Head of caudate nucleus (tissue), 42 donors: Measurements from ENCODE around the gene FREM2.

Experiments
- DNase-seq, 42 donors: peaks; one replicate each; pipeline versions ENCODE4 v3.0.0 to v3.0.0-alpha.2; 2020 to 2021; ENCODE audit warnings: mixed read lengths in 7 of 42
- intact Hi-C: fragments of 100-400 bp; cut with DNase I; formaldehyde crosslinking; loops from one replicate; pipeline ENCODE4 v1.15.0; 2022

FREM2 gene, protein sequence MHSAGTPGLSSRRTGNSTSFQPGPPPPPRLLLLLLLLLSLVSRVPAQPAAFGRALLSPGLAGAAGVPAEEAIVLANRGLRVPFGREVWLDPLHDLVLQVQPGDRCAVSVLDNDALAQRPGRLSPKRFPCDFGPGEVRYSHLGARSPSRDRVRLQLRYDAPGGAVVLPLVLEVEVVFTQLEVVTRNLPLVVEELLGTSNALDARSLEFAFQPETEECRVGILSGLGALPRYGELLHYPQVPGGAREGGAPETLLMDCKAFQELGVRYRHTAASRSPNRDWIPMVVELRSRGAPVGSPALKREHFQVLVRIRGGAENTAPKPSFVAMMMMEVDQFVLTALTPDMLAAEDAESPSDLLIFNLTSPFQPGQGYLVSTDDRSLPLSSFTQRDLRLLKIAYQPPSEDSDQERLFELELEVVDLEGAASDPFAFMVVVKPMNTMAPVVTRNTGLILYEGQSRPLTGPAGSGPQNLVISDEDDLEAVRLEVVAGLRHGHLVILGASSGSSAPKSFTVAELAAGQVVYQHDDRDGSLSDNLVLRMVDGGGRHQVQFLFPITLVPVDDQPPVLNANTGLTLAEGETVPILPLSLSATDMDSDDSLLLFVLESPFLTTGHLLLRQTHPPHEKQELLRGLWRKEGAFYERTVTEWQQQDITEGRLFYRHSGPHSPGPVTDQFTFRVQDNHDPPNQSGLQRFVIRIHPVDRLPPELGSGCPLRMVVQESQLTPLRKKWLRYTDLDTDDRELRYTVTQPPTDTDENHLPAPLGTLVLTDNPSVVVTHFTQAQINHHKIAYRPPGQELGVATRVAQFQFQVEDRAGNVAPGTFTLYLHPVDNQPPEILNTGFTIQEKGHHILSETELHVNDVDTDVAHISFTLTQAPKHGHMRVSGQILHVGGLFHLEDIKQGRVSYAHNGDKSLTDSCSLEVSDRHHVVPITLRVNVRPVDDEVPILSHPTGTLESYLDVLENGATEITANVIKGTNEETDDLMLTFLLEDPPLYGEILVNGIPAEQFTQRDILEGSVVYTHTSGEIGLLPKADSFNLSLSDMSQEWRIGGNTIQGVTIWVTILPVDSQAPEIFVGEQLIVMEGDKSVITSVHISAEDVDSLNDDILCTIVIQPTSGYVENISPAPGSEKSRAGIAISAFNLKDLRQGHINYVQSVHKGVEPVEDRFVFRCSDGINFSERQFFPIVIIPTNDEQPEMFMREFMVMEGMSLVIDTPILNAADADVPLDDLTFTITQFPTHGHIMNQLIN (N-terminal part only)

DNA sequence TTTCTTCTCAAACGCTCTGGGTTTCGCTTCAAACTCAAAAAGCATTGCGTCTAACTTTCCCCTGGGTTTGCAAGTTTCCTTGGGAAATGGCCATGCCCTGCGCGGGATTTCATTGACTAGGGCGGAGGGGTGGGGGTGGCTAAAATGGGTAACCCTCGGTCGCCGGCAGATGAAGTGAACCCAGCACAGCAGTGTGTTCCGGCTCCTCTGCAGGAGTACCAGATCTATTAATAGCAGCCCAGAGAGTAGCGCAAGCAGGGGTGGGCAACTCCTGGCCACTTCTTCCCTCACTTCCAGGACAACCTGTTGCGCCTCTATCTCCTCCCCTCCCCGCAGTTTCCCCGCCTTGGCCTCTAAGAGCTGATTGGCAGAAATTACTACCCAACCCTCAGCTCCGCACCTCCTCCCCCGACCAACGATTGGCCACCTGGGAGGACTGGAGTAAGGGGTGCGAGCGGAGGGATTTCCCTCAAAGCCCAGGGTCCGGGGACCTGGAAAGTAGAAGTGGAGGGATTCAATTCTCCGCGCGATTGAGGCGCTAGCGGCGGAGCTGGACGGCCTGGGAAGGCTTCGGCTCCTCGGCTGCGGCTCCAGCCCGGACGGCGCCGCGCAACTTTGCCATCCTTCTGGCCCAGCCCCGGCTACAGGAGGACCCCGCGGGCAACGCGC lies at the start of gene FREM2:
Gene FREM2 (plus strand): TSS at position 501 of the 669 bp plus-strand sequence. CDS start 268 bp downstream, outside the sequence.
- intact Hi-C loops, result loop anchor here (5.0 to 10.0 kb wide), 2 partner anchors 76 to 178 kb away; no protein-coding TSS in a partner anchor
- DNase-seq, result peak in 40 of 42 donors; percentile 10 to 78 (median 38)

DNA sequence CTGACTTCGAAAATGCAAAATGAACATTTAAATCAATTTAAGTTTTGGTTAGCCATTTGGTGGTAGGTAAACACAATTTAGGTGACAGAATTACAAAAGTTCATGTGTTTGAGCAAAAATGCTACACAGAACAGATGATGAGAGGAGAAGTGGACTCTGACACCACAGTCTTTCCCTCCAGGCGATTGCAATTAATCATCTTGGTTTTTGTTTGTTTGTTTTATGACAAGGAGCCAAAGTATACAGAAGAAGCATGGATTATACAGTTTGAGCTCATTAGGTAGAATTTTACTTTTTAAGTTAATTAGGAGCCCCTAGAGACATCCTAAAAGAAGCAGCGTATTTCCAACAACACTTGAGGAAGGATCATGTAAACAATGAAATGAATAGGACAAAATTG lies 49.3 kb upstream of the FREM2 start:
- intact Hi-C loops, result no loop called here
- DNase-seq, result no peak

DNA sequence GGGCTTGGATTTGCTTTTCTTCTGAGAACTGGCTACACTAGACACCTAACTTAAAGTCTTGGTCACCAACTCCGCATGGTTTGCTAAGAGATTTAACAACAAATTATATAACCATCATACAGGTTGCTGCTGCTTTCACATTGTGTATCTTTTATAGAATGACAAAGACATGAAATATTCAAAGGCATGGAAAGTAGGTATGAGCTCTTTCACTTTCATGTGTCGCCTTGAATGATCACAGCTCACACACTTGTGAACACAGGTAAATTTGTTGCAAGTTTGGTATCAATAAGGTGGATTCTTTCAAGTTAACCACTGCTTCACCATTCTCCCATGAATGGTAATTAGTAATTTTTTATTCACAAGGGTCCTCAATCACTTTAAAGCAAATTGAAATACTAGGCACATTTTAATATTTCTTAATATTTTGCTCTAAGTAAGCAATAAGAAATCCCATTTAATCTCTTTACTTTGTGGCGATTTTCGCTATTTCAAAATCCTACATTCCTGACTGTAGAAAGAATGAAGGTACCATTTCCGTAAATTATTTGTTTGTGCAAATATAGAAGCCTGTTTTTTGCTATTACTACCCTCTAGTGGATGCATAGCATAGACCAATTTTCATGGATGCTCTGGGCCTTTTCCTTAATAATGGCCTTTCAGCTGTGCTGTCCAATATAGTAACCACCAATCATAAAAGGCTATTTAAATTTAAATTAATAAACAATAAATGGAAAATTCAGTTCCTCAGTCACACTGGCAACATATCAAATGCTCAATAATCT lies 45.5 kb upstream of the FREM2 start:
- intact Hi-C loops, result no loop called here
- DNase-seq, result no peak

DNA sequence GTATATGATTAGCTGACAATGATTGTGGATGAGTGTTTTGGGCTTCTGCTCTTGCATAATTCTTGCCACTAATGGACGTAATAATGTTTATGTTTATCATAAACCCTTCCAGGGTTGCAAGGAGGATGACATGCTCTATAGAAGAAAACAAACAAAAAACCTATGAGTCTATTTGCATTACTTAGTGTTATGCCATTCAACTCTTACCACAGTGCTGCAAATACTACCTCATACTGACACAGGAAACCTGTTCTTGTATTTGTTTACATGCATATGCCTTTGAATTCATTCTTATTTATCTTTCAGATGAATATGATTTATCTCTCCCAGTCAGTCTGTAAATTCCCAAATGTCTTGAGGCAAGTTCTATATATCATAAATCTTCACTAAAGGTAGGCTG lies 39.6 kb upstream of the FREM2 start:
- no peak for DNase-seq

DNA sequence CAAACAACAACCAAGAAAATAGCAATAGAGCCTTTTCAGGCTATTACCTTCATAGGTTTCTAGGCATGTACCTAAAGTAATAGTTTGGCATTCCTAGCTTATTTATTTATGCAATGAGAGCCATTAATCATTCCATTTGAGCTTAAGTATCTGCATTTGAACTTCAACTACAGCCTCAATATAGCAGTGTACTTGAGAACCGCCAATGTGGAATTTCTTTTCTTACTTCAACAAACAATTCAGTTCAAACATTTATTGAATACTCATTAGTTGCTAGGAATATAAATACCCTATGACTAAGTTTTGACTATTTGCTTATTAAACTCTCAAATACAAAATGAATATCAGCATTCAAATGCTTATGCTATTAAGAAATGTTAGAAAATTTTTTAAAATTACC lies 38.0 kb upstream of the FREM2 start:
- intact Hi-C loops, result no loop called here
- no peak for DNase-seq

More for the DNA sequence above, 39.6 kb upstream of the FREM2 start:
- intact Hi-C loops, result no loop called here

DNA sequence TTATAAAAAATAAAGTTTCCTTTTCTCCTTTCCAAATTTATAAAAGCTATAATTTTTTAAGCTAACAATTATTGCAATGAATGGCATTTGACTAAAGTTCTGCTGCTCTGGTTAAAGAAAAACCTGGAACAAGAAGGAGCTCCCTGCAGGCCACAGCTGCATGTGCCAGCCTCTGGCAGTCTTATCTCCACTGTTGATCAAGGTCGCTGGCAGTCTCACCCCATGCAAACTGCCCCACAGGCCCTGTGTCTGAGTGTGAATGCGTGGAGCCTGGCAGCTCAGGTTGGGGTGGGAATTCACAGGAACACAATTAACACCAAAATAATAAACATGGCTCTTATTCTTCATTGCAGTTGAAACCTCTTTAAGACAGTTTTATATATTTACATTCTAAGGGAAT lies 30.2 kb upstream of the FREM2 start:
- no peak for DNase-seq
- intact Hi-C loops, result no loop called here

DNA sequence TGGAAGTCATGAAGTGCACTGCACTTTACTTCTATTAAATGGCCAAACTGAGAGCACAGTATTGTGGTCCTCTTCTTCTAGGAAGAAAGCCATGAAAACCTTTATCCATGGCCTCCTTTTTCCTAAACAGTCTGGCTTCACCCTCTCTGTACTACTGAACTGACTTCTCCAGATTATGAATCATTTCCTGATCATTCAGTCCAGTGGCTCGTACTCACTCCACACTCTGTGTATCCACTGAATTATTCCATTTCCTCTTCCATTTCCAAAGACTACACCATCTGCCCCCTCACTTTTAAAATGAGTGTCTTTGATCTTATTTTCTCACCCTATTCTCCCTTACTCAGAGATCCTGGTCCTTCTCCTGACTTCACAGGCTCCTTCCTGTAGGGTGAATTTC lies 29.7 kb upstream of the FREM2 start:
- intact Hi-C loops, result no loop called here
- no peak for DNase-seq

DNA sequence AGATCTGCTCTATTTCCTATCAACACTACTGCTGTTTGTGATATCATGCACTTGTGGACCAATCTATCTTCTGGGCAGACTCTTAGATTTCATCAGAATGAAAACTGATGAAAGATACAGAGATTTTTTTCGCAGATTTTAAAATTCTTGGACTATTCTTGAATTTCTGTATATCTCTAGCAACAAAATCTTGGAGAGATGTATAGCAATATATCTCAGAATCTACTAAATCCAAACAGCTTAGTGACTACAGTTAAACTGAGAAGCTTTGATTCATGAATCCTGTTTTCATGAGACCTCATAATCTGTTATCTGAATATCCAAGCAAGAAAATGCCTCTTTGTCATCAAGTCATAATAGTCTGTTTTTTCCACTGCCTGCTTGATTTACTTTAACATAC lies 28.0 kb upstream of the FREM2 start:
- intact Hi-C loops, result no loop called here
- no peak for DNase-seq

DNA sequence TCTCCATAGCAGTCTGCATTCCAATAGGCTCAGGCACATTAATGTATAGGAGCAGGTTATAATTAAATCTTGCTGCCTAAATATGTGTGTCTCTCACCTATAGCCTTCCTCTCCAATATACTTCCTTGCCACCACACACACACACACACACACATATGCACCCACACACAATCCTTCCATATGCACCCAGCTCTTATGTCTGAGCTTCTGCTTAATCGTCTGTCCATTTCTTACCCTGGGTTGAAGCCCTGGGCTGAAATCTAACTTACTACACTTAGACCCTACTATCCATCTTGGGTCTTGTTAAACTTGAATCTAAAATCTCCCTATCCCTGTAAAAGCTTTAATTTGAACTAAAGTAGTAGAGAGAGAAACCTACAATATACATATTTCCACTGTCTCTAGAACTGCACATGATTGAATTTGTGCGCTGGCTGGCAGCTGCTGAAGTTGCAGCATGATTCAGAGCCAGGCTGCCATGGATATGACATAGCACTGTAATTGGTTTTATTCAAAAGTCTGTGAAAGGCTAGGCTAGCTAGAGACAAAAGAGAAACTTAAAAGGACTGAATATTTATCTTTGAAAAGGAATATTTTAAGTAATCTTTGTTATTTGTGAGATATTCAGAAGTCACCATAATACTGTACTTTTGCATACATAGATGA lies 25.7 kb upstream of the FREM2 start:
- intact Hi-C loops, result no loop called here
- DNase-seq, result peak in 6 of 42 donors; percentile 2 to 50 (median 17)

DNA sequence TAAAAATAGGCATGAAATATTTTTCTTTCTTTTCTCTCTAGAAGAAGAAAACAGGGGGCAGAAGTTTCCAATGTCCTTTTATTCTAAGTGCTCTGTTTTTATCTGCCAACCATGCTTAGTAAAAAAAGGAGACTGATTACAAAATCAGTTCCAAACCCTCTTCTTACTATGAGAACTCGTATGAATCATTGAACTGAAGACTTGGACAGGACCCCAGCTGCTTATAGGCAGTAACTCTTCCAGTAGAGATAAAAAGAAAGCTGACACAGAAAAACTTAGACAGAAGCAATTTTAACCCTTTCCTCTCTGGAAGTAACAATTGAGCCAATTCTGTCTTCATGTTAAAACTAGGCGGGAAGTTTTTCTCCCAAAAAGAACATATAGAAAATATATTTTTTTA lies 24.5 kb upstream of the FREM2 start:
- no peak for DNase-seq
- intact Hi-C loops, result no loop called here

DNA sequence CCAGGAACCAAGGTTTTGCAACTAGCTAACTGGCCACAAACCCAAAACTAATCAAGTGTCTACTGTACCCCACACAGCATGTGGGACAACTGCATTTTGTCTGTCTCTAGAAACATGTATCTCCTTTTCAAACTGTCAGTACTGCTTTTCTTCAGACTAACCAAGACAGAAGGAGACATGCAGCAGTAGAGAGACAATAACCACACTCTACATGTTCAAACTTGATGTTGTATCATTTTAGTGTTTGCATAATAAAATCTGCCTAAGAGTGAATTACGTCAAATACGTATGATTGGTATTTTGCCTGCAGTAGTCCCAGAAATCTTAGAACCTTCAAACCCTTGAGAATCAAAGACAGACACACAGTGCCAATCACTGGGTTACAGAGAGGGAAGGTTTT lies 22.0 kb upstream of the FREM2 start:
- intact Hi-C loops, result no loop called here
- no peak for DNase-seq

DNA sequence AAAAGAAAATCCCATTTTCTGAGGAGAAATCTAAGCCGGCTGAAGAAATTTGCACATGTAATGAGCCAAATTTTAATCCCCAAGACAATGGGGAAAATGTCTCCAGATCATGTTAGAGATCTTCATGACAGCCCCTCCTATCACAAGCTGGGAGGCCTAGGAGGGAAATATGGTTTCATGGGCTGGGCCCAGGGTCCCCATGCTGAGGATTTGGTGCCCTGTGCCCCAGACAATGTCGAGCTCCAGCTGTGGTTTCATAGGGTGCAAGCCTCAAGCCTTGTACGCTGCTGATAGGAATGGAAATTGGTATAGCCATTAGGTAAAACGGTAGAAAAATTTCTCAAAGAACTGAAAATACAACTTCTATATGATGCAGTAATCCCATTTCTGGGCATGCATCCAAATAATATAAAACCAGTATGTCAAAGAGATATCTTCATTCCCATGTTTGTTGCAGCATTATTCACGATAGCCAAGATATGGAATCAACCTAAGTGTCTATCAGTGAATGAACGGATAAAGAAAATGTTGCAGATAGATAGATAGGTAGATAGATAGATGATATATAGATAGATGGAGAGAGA lies 19.3 kb upstream of the FREM2 start:
- intact Hi-C loops, result no loop called here
- no peak for DNase-seq

DNA sequence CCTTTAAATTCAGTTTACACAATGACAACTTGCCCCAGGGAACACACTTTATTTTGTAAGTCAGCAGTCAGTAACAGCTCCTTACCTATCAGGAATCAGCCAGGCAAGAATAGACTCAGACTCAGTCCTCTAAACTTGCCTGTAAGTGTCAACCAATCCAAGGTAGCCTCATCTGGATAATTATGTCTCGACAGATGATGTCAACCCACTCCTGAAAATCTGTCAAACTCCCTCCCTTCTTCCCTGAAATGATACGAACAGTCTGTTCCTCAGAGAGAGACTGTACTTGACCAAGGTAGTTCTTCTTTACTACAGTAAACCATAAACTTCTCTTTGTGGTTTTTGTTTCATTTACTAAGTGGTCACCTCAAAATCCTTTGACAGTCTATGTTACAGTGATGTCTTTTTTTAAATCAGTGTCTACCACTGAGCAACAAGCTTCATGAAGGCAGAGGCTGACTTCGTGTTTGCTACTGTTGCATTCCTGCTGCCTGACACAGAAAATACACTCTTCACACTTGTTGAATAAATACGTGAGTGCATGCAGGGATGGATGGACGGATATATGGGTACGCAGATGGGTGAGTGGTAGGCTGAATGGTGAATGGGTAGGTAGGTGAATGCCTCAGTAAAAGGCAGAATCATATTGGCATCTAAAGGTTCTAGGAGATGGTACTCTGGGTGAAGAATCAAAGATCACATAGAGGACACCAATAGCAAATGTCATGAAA lies 17.5 kb upstream of the FREM2 start:
- intact Hi-C loops, result no loop called here
- DNase-seq, result no peak

DNA sequence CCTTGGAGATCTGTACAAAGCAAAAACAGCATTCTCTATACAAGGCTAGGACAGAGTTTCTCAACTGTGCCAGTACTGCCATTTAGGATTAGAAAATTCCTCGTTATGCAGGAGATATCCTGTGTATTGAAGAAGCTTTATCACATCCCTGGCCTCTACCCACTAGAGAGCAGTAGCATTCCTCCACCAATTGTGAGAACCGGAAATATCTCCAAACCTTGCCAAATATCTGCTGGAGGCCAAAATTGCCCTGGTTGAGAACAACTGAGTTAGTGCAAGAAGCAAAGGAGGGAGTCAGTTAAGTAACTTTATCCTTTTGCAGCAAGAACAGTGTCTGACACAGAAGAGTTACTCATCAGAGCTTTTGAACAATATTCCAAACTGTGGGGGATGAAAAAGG lies 16.2 kb upstream of the FREM2 start:
- DNase-seq, result peak in 2 of 42 donors; percentile 11
- intact Hi-C loops, result no loop called here

DNA sequence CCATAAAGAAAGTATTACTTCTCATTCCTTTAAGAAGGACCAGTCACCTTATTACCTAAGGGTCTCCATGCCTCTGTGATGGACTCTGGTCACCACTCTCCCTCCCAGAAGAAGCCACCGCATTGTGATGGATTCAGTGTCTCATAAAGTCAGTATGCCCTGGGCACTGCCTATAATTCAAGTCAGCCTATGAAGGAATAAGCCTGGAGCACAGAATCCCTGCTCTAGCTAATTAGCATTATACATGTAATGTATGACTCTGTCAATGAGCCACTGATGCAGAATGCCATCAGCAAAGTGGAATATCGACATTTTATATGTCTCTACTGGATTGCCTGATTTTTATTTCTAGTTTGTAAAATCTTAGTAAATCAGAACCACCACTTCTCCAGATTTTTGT lies 14.9 kb upstream of the FREM2 start:
- intact Hi-C loops, result no loop called here

DNA sequence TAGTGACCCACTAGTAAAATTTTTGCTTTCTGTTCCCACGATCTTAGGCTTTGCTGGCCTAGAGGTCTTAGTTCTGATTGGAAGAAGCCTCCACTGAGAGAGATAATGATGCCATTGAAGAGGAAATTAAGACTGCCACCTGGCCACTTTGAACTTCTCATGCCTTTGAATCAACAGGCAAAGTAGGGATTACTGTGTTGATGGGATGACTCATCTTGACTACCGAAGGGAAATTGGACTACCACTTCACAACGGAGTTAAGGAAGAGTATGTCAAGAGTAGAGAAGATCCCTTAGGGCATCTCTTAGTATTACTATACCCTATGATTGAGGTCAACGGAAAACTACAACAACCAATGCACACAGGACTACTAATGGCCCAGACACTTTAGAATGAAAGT lies 12.7 kb upstream of the FREM2 start:
- no peak for DNase-seq
- intact Hi-C loops, result no loop called here

More for the DNA sequence above, 14.9 kb upstream of the FREM2 start:
- DNase-seq, result no peak
